ENCODE measurements around the gene RPIA.

The RPIA gene

GRCh38 chr2:88684519-88684918, 7.0 kb upstream of the RPIA start:
- Histone ChIP-seq H3K36me3 (ENCODE audit: control insufficient read depth, insufficient read depth, low read length) (no peaks in the 10 kb centered on the region), H3K9me3 (ENCODE audit: control insufficient read depth, low read length) (peaks cover 57% of the 10 kb centered on the region), H3K4me3 (ENCODE audit: extremely low read depth, insufficient read depth, low read length, poor library complexity, severe bottlenecking) (no peak overlapping the region), H3K27ac (ENCODE audit: low read depth, low read length, severe bottlenecking) (no peak overlapping the region), H3K4me1 (ENCODE audit: control insufficient read depth, insufficient read depth, low read length, poor library complexity, severe bottlenecking) (no peaks in the 10 kb centered on the region)
- 75 to 86% methylated on average over 1 of the region's 2 CpGs for WGBS, 2 experiments (ENCODE audit: insufficient coverage in 2 of 2)

GRCh38 chr2:88686320-88686719, 5.2 kb upstream of the RPIA start:
- no peaks in the 10 kb centered on the region for H3K36me3 ChIP-seq (ENCODE audit: control insufficient read depth, insufficient read depth, low read length)
- no peaks in the 10 kb centered on the region for H3K4me1 ChIP-seq (ENCODE audit: control insufficient read depth, insufficient read depth, low read length, poor library complexity, severe bottlenecking)
- no peak overlapping the region for H3K4me3 ChIP-seq (ENCODE audit: extremely low read depth, insufficient read depth, low read length, poor library complexity, severe bottlenecking)
- H3K9me3 ChIP-seq (ENCODE audit: control insufficient read depth, low read length) = peaks cover 58% of the 10 kb centered on the region
- WGBS, 2 experiments (ENCODE audit: insufficient coverage in 2 of 2) = 100% methylated on average over 1 to 2 of the region's 4 CpGs
- H3K27ac ChIP-seq (ENCODE audit: low read depth, low read length, severe bottlenecking) = no peak overlapping the region

GRCh38 chr2:88687384-88687783, 4.1 kb upstream of the RPIA start:
- no peak overlapping the region for H3K27ac ChIP-seq (ENCODE audit: low read depth, low read length, severe bottlenecking)
- no peaks in the 10 kb centered on the region for H3K36me3 ChIP-seq (ENCODE audit: control insufficient read depth, insufficient read depth, low read length)
- H3K4me1 ChIP-seq (ENCODE audit: control insufficient read depth, insufficient read depth, low read length, poor library complexity, severe bottlenecking) = no peaks in the 10 kb centered on the region
- H3K4me3 ChIP-seq (ENCODE audit: extremely low read depth, insufficient read depth, low read length, poor library complexity, severe bottlenecking) = no peak overlapping the region
- peaks cover 49% of the 10 kb centered on the region for H3K9me3 ChIP-seq (ENCODE audit: control insufficient read depth, low read length)

GRCh38 chr2:88690591-88691338, 708 bp upstream of the RPIA start:
- WGBS, 2 experiments (ENCODE audit: insufficient coverage in 2 of 2) = 40 to 48% methylated on average over 15 to 18 of the region's 20 CpGs
- Histone ChIP-seq H3K27ac (ENCODE audit: low read depth, low read length, severe bottlenecking) (peak overlapping the region; percentile 30), H3K4me1 (ENCODE audit: control insufficient read depth, insufficient read depth, low read length, poor library complexity, severe bottlenecking) (no peaks in the 10 kb centered on the region), H3K36me3 (ENCODE audit: control insufficient read depth, insufficient read depth, low read length) (peaks cover 6% of the 10 kb centered on the region), H3K9me3 (ENCODE audit: control insufficient read depth, low read length) (peaks cover 17% of the 10 kb centered on the region), H3K4me3 (ENCODE audit: extremely low read depth, insufficient read depth, low read length, poor library complexity, severe bottlenecking) (peak overlapping the region; percentile 83)

GRCh38 chr2:88692187-88692586, 714 bp downstream of the RPIA start:
- Histone ChIP-seq H3K9me3 (ENCODE audit: control insufficient read depth, low read length) (peaks cover 12% of the 10 kb centered on the region), H3K36me3 (ENCODE audit: control insufficient read depth, insufficient read depth, low read length) (peaks cover 6% of the 10 kb centered on the region), H3K4me1 (ENCODE audit: control insufficient read depth, insufficient read depth, low read length, poor library complexity, severe bottlenecking) (no peaks in the 10 kb centered on the region), H3K4me3 (ENCODE audit: extremely low read depth, insufficient read depth, low read length, poor library complexity, severe bottlenecking) (peak overlapping the region; percentile 83), H3K27ac (ENCODE audit: low read depth, low read length, severe bottlenecking) (peak overlapping the region; percentile 12)
- 0 to 7% methylated on average over 2 to 5 of the region's 11 CpGs for WGBS, 2 experiments (ENCODE audit: insufficient coverage in 2 of 2)

- peaks cover 12% of the 10 kb centered on the region for H3K9me3 ChIP-seq (ENCODE audit: control insufficient read depth, low read length)
- H3K4me3 ChIP-seq (ENCODE audit: extremely low read depth, insufficient read depth, low read length, poor library complexity, severe bottlenecking) = no peak overlapping the region
- 95 to 97% methylated on average over 2 to 3 of the region's 3 CpGs for WGBS, 2 experiments (ENCODE audit: insufficient coverage in 2 of 2)
- H3K27ac ChIP-seq (ENCODE audit: low read depth, low read length, severe bottlenecking) = no peak overlapping the region
- peaks cover 9% of the 10 kb centered on the region for H3K36me3 ChIP-seq (ENCODE audit: control insufficient read depth, insufficient read depth, low read length)
- no peaks in the 10 kb centered on the region for H3K4me1 ChIP-seq (ENCODE audit: control insufficient read depth, insufficient read depth, low read length, poor library complexity, severe bottlenecking)
Measured at GRCh38 chr2:88693911-88694414, 2.5 kb downstream of the RPIA start.

- no peaks in the 10 kb centered on the region for H3K4me1 ChIP-seq (ENCODE audit: control insufficient read depth, insufficient read depth, low read length, poor library complexity, severe bottlenecking)
- peaks cover 29% of the 10 kb centered on the region for H3K36me3 ChIP-seq (ENCODE audit: control insufficient read depth, insufficient read depth, low read length)
- no peak overlapping the region for H3K4me3 ChIP-seq (ENCODE audit: extremely low read depth, insufficient read depth, low read length, poor library complexity, severe bottlenecking)
- H3K27ac ChIP-seq (ENCODE audit: low read depth, low read length, severe bottlenecking) = no peak overlapping the region
- 83 to 100% methylated on average over 2 of the region's 3 CpGs for WGBS, 2 experiments (ENCODE audit: insufficient coverage in 2 of 2)
- H3K9me3 ChIP-seq (ENCODE audit: control insufficient read depth, low read length) = no peaks in the 10 kb centered on the region
Measured at GRCh38 chr2:88696611-88697010, 5.1 kb downstream of the RPIA start.

GRCh38 chr2:88697370-88698026, 6.0 kb downstream of the RPIA start:
- H3K4me1 ChIP-seq (ENCODE audit: control insufficient read depth, insufficient read depth, low read length, poor library complexity, severe bottlenecking) = no peaks in the 10 kb centered on the region
- H3K27ac ChIP-seq (ENCODE audit: low read depth, low read length, severe bottlenecking) = no peak overlapping the region
- no peaks in the 10 kb centered on the region for H3K9me3 ChIP-seq (ENCODE audit: control insufficient read depth, low read length)
- 96 to 100% methylated on average over 1 to 2 of the region's 3 CpGs for WGBS, 2 experiments (ENCODE audit: insufficient coverage in 2 of 2)
- H3K4me3 ChIP-seq (ENCODE audit: extremely low read depth, insufficient read depth, low read length, poor library complexity, severe bottlenecking) = no peak overlapping the region
- H3K36me3 ChIP-seq (ENCODE audit: control insufficient read depth, insufficient read depth, low read length) = peaks cover 34% of the 10 kb centered on the region

- no peak overlapping the region for H3K27ac ChIP-seq (ENCODE audit: low read depth, low read length, severe bottlenecking)
- H3K4me1 ChIP-seq (ENCODE audit: control insufficient read depth, insufficient read depth, low read length, poor library complexity, severe bottlenecking) = no peaks in the 10 kb centered on the region
- no peak overlapping the region for H3K4me3 ChIP-seq (ENCODE audit: extremely low read depth, insufficient read depth, low read length, poor library complexity, severe bottlenecking)
- H3K9me3 ChIP-seq (ENCODE audit: control insufficient read depth, low read length) = no peaks in the 10 kb centered on the region
- 100% methylated on average over 2 of the region's 2 CpGs for WGBS, 2 experiments (ENCODE audit: insufficient coverage in 2 of 2)
- H3K36me3 ChIP-seq (ENCODE audit: control insufficient read depth, insufficient read depth, low read length) = peaks cover 39% of the 10 kb centered on the region
Measured at GRCh38 chr2:88698027-88698413, 6.5 kb downstream of the RPIA start.

- no peak overlapping the region for H3K4me3 ChIP-seq (ENCODE audit: extremely low read depth, insufficient read depth, low read length, poor library complexity, severe bottlenecking)
- no peaks in the 10 kb centered on the region for H3K9me3 ChIP-seq (ENCODE audit: control insufficient read depth, low read length)
- H3K27ac ChIP-seq (ENCODE audit: low read depth, low read length, severe bottlenecking) = no peak overlapping the region
- no peaks in the 10 kb centered on the region for H3K4me1 ChIP-seq (ENCODE audit: control insufficient read depth, insufficient read depth, low read length, poor library complexity, severe bottlenecking)
- WGBS, 2 experiments (ENCODE audit: insufficient coverage in 2 of 2) = 100% methylated on average over 2 to 3 of the region's 3 CpGs
- peaks cover 46% of the 10 kb centered on the region for H3K36me3 ChIP-seq (ENCODE audit: control insufficient read depth, insufficient read depth, low read length)
Measured at GRCh38 chr2:88698498-88699233, 7.2 kb downstream of the RPIA start.

All from mesodermal cell (in vitro differentiated cells).